ENCODE data around the gene HEXA. TPM values are rescaled to one million over a fixed set of nuclear protein-coding genes. Genes with fewer than 3 reads are reported as not detected.
"Not testable (repeated sequence)": the region's sequence is repeated elsewhere in the genome, so short reads cannot be mapped to it uniquely, and the experiment has no call there.

Gene HEXA
- total and polyA plus RNA-seq, 5 donors: 66.6 to 98.1 (median 93.0) TPM

- Histone ChIP-seq H3K4me3 (ENCODE audit: low read length) (no peak overlapping the region), H3K9me3 (ENCODE audit: control insufficient read depth, low read length) (no peaks in the 10 kb centered on the region), H3K27me3 (ENCODE audit: control insufficient read depth, insufficient read depth) (no peaks in the 10 kb centered on the region), H3K4me1 (ENCODE audit: control insufficient read depth, insufficient read depth, low read length) (peaks cover 2% of the 10 kb centered on the region), H3K27ac (ENCODE audit: low read length) (no peak overlapping the region)
- no peak for ATAC-seq
- 29% methylated on average over 3 of the region's 3 CpGs for WGBS
- intact Hi-C loops (cut with DNase I): no loop called here
- DNase-seq: no peak
Observed at GRCh38 chr15:72404356-72404755, 28.5 kb upstream of the HEXA start.

- 77% methylated on average over 5 of the region's 5 CpGs for WGBS
- DNase-seq (no peak), ATAC-seq (no peak)
- Histone ChIP-seq H3K27me3 (ENCODE audit: control insufficient read depth, insufficient read depth) (no peaks in the 10 kb centered on the region), H3K9me3 (ENCODE audit: control insufficient read depth, low read length) (no peaks in the 10 kb centered on the region), H3K4me3 (ENCODE audit: low read length) (no peak overlapping the region), H3K4me1 (ENCODE audit: control insufficient read depth, insufficient read depth, low read length) (peaks cover 2% of the 10 kb centered on the region), H3K27ac (ENCODE audit: low read length) (no peak overlapping the region)
- intact Hi-C loops (cut with DNase I): no loop called here
Observed at GRCh38 chr15:72402726-72403125, 26.9 kb upstream of the HEXA start.

- ATAC-seq (no peak), DNase-seq (no peak)
- intact Hi-C loops (cut with DNase I): no loop called here
- Histone ChIP-seq H3K27me3 (ENCODE audit: control insufficient read depth, insufficient read depth) (no peaks in the 10 kb centered on the region), H3K9me3 (ENCODE audit: control insufficient read depth, low read length) (no peaks in the 10 kb centered on the region), H3K4me3 (ENCODE audit: low read length) (no peak overlapping the region), H3K4me1 (ENCODE audit: control insufficient read depth, insufficient read depth, low read length) (no peaks in the 10 kb centered on the region), H3K27ac (ENCODE audit: low read length) (no peak overlapping the region)
- 90% methylated on average over 7 of the region's 7 CpGs for WGBS
Observed at GRCh38 chr15:72398648-72399047, 22.8 kb upstream of the HEXA start.

- ATAC-seq: no peak
- H3K27me3 ChIP-seq (ENCODE audit: control insufficient read depth, insufficient read depth): no peaks in the 10 kb centered on the region
- intact Hi-C loops (cut with DNase I): no loop called here
- WGBS: 63% methylated on average over 4 of the region's 4 CpGs
- H3K4me3 ChIP-seq (ENCODE audit: low read length): no peak within 1 kb of the TSS
- H3K4me1 ChIP-seq (ENCODE audit: control insufficient read depth, insufficient read depth, low read length): no peaks in the 10 kb centered on the region
- no peak for DNase-seq
- no peaks in the 10 kb centered on the region for H3K9me3 ChIP-seq (ENCODE audit: control insufficient read depth, low read length)
- H3K27ac ChIP-seq (ENCODE audit: low read length): no peak within 1 kb of the TSS
Observed at GRCh38 chr15:72397796-72398588, 22.2 kb upstream of the HEXA start, which contains the start of gene TMEM202. TSS of gene TMEM202 (plus strand) at chr15:72398305. CDS start at chr15:72398327, 22 bp downstream.

- H3K9me3 ChIP-seq (ENCODE audit: control insufficient read depth, low read length); H3K27me3 ChIP-seq (ENCODE audit: control insufficient read depth, insufficient read depth); DNase-seq; H3K27ac ChIP-seq (ENCODE audit: low read length); ATAC-seq; intact Hi-C loops (cut with DNase I); H3K4me3 ChIP-seq (ENCODE audit: low read length); H3K4me1 ChIP-seq (ENCODE audit: control insufficient read depth, insufficient read depth, low read length): not testable (repeated sequence)
- 96% methylated on average over 17 of the region's 24 CpGs for WGBS
Observed at GRCh38 chr15:72396331-72396730, 20.5 kb upstream of the HEXA start.

GRCh38 chr15:72389231-72389630 lies 13.4 kb upstream of the HEXA start:
- ATAC-seq: no peak
- Histone ChIP-seq H3K27ac (ENCODE audit: low read length) (no peak overlapping the region), H3K27me3 (ENCODE audit: control insufficient read depth, insufficient read depth) (no peaks in the 10 kb centered on the region), H3K4me1 (ENCODE audit: control insufficient read depth, insufficient read depth, low read length) (no peaks in the 10 kb centered on the region), H3K9me3 (ENCODE audit: control insufficient read depth, low read length) (no peaks in the 10 kb centered on the region), H3K4me3 (ENCODE audit: low read length) (no peak overlapping the region)
- DNase-seq: no peak
- intact Hi-C loops (cut with DNase I): no loop called here
- 38% methylated on average over 3 of the region's 3 CpGs for WGBS

GRCh38 chr15:72387741-72388140 lies 11.9 kb upstream of the HEXA start:
- ATAC-seq: no peak
- intact Hi-C loops (cut with DNase I): no loop called here
- no peaks in the 10 kb centered on the region for H3K27me3 ChIP-seq (ENCODE audit: control insufficient read depth, insufficient read depth)
- H3K4me1 ChIP-seq (ENCODE audit: control insufficient read depth, insufficient read depth, low read length): no peaks in the 10 kb centered on the region
- no peak overlapping the region for H3K27ac ChIP-seq (ENCODE audit: low read length)
- no peak overlapping the region for H3K4me3 ChIP-seq (ENCODE audit: low read length)
- no peaks in the 10 kb centered on the region for H3K9me3 ChIP-seq (ENCODE audit: control insufficient read depth, low read length)
- DNase-seq: no peak

GRCh38 chr15:72382146-72382545 lies 6.3 kb upstream of the HEXA start:
- H3K27ac ChIP-seq (ENCODE audit: low read length): no peak overlapping the region
- intact Hi-C loops (cut with DNase I): no loop called here
- DNase-seq (no peak), ATAC-seq (no peak)
- peaks cover 2% of the 10 kb centered on the region for H3K4me1 ChIP-seq (ENCODE audit: control insufficient read depth, insufficient read depth, low read length)
- no peaks in the 10 kb centered on the region for H3K27me3 ChIP-seq (ENCODE audit: control insufficient read depth, insufficient read depth)
- H3K9me3 ChIP-seq (ENCODE audit: control insufficient read depth, low read length): no peaks in the 10 kb centered on the region
- H3K4me3 ChIP-seq (ENCODE audit: low read length): no peak overlapping the region
- WGBS: 66% methylated on average over 2 of the region's 2 CpGs

- ATAC-seq (no peak), DNase-seq (no peak)
- H3K27me3 ChIP-seq (ENCODE audit: control insufficient read depth, insufficient read depth): no peaks in the 10 kb centered on the region
- intact Hi-C loops (cut with DNase I): no loop called here
- H3K27ac ChIP-seq (ENCODE audit: low read length): no peak overlapping the region
- H3K4me3 ChIP-seq (ENCODE audit: low read length): no peak overlapping the region
- H3K9me3 ChIP-seq (ENCODE audit: control insufficient read depth, low read length): no peaks in the 10 kb centered on the region
- 74% methylated on average over 4 of the region's 4 CpGs for WGBS
- H3K4me1 ChIP-seq (ENCODE audit: control insufficient read depth, insufficient read depth, low read length): peaks cover 2% of the 10 kb centered on the region
Observed at GRCh38 chr15:72380743-72381142, 4.9 kb upstream of the HEXA start.

- no peak for ATAC-seq
- H3K4me3 ChIP-seq (ENCODE audit: low read length): no peak overlapping the region
- intact Hi-C loops (cut with DNase I): no loop called here
- 34% methylated on average over 2 of the region's 2 CpGs for WGBS
- H3K27ac ChIP-seq (ENCODE audit: low read length): no peak overlapping the region
- H3K9me3 ChIP-seq (ENCODE audit: control insufficient read depth, low read length): no peaks in the 10 kb centered on the region
- no peak for DNase-seq
- peaks cover 2% of the 10 kb centered on the region for H3K4me1 ChIP-seq (ENCODE audit: control insufficient read depth, insufficient read depth, low read length)
- no peaks in the 10 kb centered on the region for H3K27me3 ChIP-seq (ENCODE audit: control insufficient read depth, insufficient read depth)
Observed at GRCh38 chr15:72379856-72380430, 4.1 kb upstream of the HEXA start.

GRCh38 chr15:72379106-72379505 lies 3.3 kb upstream of the HEXA start:
- ATAC-seq; H3K27ac ChIP-seq (ENCODE audit: low read length); intact Hi-C loops (cut with DNase I); H3K27me3 ChIP-seq (ENCODE audit: control insufficient read depth, insufficient read depth); H3K4me1 ChIP-seq (ENCODE audit: control insufficient read depth, insufficient read depth, low read length); H3K9me3 ChIP-seq (ENCODE audit: control insufficient read depth, low read length); DNase-seq; H3K4me3 ChIP-seq (ENCODE audit: low read length): not testable (repeated sequence)
- WGBS: 85% methylated on average over 3 of the region's 3 CpGs
